ENCODE results near the gene ZNF837. TPM values are rescaled to one million over a fixed set of nuclear protein-coding genes. Genes with fewer than 3 reads are reported as not detected.

The ZNF837 gene
- total and polyA plus RNA-seq, 2 donors (not counting 1 experiment from before 2014, with no cell fraction given) = 0.27 to 1.8 TPM

GRCh38 chr19:58351990-58352755 lies 28.7 kb downstream of the ZNF837 start:
- peaks cover 2% of the 10 kb centered on the region for H3K36me3 ChIP-seq (ENCODE audit: control insufficient read depth, insufficient read depth, low read length)
- H2AFZ ChIP-seq (ENCODE audit: low read length) = no peak overlapping the region
- no peak overlapping the region for H3K4me2 ChIP-seq (ENCODE audit: extremely low read depth, insufficient read depth, low read length)
- no peaks in the 10 kb centered on the region for H4K20me1 ChIP-seq (ENCODE audit: control insufficient read depth, extremely low read depth, insufficient read depth, low read length)
- no peak overlapping the region for H3K4me3 ChIP-seq (replicated peaks in 1 of 4; ENCODE audit: control extremely low read depth in 1 of 4, insufficient read depth in 1 of 4, low read depth in 3 of 4, low read length in 4 of 4)
- no peak overlapping the region for H3K27ac ChIP-seq (ENCODE audit: insufficient read depth, low read length)
- no peaks in the 10 kb centered on the region for H3K9me3 ChIP-seq (ENCODE audit: control insufficient read depth, insufficient read depth, low read depth, low read length)
- no peak overlapping the region for H3K9ac ChIP-seq (ENCODE audit: insufficient read depth, low read length)
- no peak for DNase-seq (ENCODE audit: low read depth in 2 of 2)
- H3K27me3 ChIP-seq (ENCODE audit: control insufficient read depth, insufficient read depth, low read length) = no peaks in the 10 kb centered on the region
- H3K79me2 ChIP-seq (ENCODE audit: control insufficient read depth, insufficient read depth, low read length) = no peaks in the 10 kb centered on the region
- TF ChIP-seq EZH2 (IDR thresholded peaks at IDR 0.05; ENCODE audit: low read length, missing control alignments) = no peak
- TF ChIP-seq, protein P1, sequence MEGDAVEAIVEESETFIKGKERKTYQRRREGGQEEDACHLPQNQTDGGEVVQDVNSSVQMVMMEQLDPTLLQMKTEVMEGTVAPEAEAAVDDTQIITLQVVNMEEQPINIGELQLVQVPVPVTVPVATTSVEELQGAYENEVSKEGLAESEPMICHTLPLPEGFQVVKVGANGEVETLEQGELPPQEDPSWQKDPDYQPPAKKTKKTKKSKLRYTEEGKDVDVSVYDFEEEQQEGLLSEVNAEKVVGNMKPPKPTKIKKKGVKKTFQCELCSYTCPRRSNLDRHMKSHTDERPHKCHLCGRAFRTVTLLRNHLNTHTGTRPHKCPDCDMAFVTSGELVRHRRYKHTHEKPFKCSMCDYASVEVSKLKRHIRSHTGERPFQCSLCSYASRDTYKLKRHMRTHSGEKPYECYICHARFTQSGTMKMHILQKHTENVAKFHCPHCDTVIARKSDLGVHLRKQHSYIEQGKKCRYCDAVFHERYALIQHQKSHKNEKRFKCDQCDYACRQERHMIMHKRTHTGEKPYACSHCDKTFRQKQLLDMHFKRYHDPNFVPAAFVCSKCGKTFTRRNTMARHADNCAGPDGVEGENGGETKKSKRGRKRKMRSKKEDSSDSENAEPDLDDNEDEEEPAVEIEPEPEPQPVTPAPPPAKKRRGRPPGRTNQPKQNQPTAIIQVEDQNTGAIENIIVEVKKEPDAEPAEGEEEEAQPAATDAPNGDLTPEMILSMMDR (conservative IDR thresholded peaks at IDR 0.05 in 1 of 2, IDR thresholded peaks at IDR 0.05 in 1 of 2; ENCODE audit: low read depth in 1 of 2, low read length in 2 of 2) = no peak
- no peaks in the 10 kb centered on the region for H3K4me1 ChIP-seq (ENCODE audit: control insufficient read depth, extremely low read depth, insufficient read depth, low read length)

GRCh38 chr19:58351558-58351878 lies 29.3 kb downstream of the ZNF837 start:
- Histone ChIP-seq H3K27me3 (ENCODE audit: control insufficient read depth, insufficient read depth, low read length) (no peaks in the 10 kb centered on the region), H3K79me2 (ENCODE audit: control insufficient read depth, insufficient read depth, low read length) (no peaks in the 10 kb centered on the region), H3K4me2 (ENCODE audit: extremely low read depth, insufficient read depth, low read length) (no peak overlapping the region), H3K4me1 (ENCODE audit: control insufficient read depth, extremely low read depth, insufficient read depth, low read length) (no peaks in the 10 kb centered on the region), H3K9ac (ENCODE audit: insufficient read depth, low read length) (no peak overlapping the region), H4K20me1 (ENCODE audit: control insufficient read depth, extremely low read depth, insufficient read depth, low read length) (no peaks in the 10 kb centered on the region), H2AFZ (ENCODE audit: low read length) (no peak overlapping the region), H3K27ac (ENCODE audit: insufficient read depth, low read length) (no peak overlapping the region), H3K4me3 (replicated peaks in 1 of 4; ENCODE audit: control extremely low read depth in 1 of 4, insufficient read depth in 1 of 4, low read depth in 3 of 4, low read length in 4 of 4) (no peak overlapping the region), H3K36me3 (ENCODE audit: control insufficient read depth, insufficient read depth, low read length) (peaks cover 2% of the 10 kb centered on the region), H3K9me3 (ENCODE audit: control insufficient read depth, insufficient read depth, low read depth, low read length) (no peaks in the 10 kb centered on the region)
- TF ChIP-seq EZH2 (IDR thresholded peaks at IDR 0.05; ENCODE audit: low read length, missing control alignments) = no peak
- TF ChIP-seq, protein P1 (conservative IDR thresholded peaks at IDR 0.05 in 1 of 2, IDR thresholded peaks at IDR 0.05 in 1 of 2; ENCODE audit: low read depth in 1 of 2, low read length in 2 of 2) = no peak
- no peak for DNase-seq (ENCODE audit: low read depth in 2 of 2)

DNA sequence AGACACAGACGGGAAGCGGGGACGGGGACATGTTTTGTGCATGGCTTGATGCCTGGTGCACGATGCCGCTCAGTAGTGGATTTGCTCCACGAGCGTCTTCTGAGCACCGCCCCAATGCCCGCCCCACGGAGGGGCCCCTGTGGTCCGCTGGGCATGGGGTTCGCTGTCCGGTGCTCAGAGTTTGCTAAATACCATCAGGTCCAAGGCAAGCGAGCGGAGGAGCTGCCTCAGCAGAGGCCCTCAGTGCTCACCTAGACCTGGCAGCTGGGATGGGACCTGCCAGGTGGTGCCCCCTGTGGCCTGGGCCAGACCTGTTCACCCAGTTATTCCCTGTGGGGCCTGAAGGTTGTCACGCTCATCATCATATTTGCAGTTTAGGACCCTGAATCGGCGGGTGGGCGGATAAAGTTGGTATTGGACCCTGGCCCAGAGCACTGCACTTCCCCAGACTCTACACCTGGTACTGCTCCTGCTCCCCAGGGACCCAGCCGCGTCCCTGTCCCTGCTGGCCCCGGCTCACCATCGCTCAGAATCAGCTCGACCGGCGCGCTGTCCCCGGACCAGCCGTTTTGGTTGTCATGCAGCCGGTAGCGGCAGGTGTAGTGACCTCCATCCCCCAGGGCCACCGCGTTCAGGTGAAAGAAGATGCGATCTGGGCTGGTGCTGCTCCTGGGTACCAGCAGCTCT lies 29.8 kb downstream of the ZNF837 start:
- H3K79me2 ChIP-seq (ENCODE audit: control insufficient read depth, insufficient read depth, low read length) = no peaks in the 10 kb centered on the region

More for the DNA sequence above, 29.8 kb downstream of the ZNF837 start:
- H3K9ac ChIP-seq (ENCODE audit: insufficient read depth, low read length) = no peak overlapping the region
- H3K27ac ChIP-seq (ENCODE audit: insufficient read depth, low read length) = no peak overlapping the region
- TF ChIP-seq, protein P1 (conservative IDR thresholded peaks at IDR 0.05 in 1 of 2, IDR thresholded peaks at IDR 0.05 in 1 of 2; ENCODE audit: low read depth in 1 of 2, low read length in 2 of 2) = no peak
- no peak for TF ChIP-seq EZH2 (IDR thresholded peaks at IDR 0.05; ENCODE audit: low read length, missing control alignments)
- H4K20me1 ChIP-seq (ENCODE audit: control insufficient read depth, extremely low read depth, insufficient read depth, low read length) = no peaks in the 10 kb centered on the region
- H3K36me3 ChIP-seq (ENCODE audit: control insufficient read depth, insufficient read depth, low read length) = peaks cover 2% of the 10 kb centered on the region
- DNase-seq (ENCODE audit: low read depth in 2 of 2) = no peak
- no peak overlapping the region for H3K4me3 ChIP-seq (replicated peaks in 1 of 4; ENCODE audit: control extremely low read depth in 1 of 4, insufficient read depth in 1 of 4, low read depth in 3 of 4, low read length in 4 of 4)
- no peaks in the 10 kb centered on the region for H3K4me1 ChIP-seq (ENCODE audit: control insufficient read depth, extremely low read depth, insufficient read depth, low read length)
- H3K27me3 ChIP-seq (ENCODE audit: control insufficient read depth, insufficient read depth, low read length) = no peaks in the 10 kb centered on the region
- H3K4me2 ChIP-seq (ENCODE audit: extremely low read depth, insufficient read depth, low read length) = no peak overlapping the region
- H3K9me3 ChIP-seq (ENCODE audit: control insufficient read depth, insufficient read depth, low read depth, low read length) = no peaks in the 10 kb centered on the region
- no peak overlapping the region for H2AFZ ChIP-seq (ENCODE audit: low read length)
